Aortic smooth muscle cell (primary cell): ENCODE measurements around the gene CHRND. TPM values are rescaled to one million over a fixed set of nuclear protein-coding genes. Genes with fewer than 3 reads are reported as not detected.

Experiments
- total RNA-seq: library from RNA; depleted of rRNA; stranded (reverse); fragments of >200 nt; gene quantifications from 2 replicates; pipeline ENCODE4 v1.2.3, GENCODE V29; 2014

Gene CHRND
- not detected in 2 replicates for total RNA-seq

DNA sequence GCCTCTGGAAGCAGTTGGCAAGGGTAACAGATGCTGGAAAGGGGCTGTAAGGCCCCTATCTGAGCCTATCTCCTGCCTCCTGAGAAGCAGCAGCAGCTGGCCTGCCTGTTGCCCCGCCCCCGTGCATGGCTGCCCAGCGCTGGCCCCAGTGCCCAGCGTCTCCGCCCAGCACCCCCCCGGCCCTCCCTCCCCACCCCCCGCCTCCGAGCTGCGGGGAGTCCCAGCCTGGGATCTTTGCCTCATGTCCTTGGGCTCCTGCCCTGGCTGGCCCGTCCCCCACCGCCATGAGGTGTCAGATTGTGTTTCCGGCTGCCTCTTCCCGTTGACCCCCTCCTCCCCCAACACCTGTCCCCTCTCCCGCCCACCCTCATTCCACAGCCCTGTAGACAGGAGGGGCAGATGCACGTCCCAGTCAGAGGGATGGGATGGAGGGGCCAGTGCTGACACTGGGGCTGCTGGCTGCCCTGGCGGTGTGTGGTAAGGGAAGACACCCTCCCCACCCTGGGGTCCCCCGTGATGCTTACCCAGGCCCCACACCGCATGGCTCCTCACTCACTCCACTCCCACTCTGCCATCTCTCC lies at the start of gene CHRND:
TSS of gene CHRND (plus strand) at position 370 of the 581 bp plus-strand sequence. CDS start at position 426, 56 bp downstream.

DNA sequence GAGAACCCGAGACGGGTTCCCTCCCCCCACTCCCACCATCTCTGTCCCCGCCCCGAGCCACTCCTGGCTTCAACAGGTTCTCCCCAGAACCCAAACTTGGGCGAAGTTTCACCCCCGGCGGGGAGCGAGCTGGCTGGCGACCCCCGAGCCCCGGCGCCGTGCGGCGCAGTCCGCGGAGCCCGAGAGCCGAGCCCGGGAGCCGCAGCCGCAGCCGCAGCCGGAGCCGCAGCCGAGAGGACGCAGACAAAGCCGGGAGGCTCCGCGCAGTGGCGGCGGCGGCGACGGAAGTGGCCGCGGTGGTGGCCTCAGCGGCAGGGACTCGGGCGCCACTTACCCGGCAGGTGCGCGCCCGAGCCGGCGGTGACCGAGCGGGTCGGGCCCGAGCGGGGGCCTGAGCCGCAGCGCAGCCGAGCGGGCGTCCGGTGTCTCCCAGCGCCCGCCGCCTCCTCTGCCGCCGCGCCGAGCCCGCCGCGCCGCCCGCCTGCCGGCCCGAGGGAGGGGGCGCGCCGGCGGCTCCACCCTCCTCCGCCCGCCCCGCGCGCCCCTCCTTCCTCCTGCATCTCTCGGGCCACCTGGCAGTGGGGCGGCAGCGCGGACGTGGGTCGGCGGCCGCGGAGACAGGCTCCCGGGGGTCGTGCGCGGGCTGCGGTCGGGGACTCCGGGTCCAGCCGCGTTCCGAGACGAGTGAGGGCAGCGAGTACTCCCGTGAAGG lies 38.4 kb upstream of the CHRND start, which contains the start of gene ECEL1:
TSS of gene ECEL1 (minus strand) at position 450 of the 712 bp plus-strand sequence. CDS start 1,181 bp downstream, outside the sequence.

DNA sequence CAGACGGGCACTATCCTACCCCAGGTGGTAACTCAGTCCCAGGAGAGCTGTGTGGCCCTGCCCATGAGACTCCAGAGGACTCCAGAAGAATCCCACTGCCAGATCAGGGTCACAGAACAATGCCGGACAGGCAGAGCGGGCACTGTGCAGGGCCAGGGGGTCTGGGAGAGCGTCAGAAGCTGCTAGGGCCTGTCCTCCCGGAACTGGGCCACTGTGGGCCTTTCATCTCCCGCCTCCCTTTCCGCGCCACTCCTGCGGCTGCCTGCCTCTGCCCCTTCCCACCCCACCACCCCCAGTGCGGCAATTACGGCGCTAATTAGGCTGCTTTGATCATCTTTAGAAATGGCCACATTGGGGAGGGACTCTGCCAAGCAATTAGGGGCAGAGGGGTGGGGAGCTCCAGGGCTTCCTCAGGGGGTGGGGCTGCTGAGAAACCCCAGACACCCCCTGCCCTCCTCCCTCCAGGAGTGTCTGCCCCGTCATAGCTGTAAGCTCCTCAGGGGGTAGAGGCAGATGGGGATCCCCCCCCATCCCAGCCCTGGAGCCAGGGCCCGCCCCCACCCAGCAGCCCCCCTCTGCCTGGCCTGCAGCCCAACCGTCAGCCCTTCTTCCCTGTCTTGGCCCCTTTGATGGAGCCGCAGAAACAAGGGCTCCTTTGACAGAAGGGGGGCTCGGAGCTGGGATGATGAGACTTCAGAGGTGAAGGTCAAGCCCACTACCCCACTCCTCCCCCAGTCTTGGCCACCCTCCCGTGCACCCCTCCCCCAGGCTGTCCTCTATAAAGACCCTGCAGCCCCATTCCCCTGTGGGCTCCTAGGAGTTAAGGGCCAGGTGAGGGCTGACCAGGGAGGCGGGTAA lies 6.2 kb upstream of the CHRND start, which contains the start of gene PRSS56:
TSS of gene PRSS56 (plus strand) at position 808 of the 858 bp plus-strand sequence. CDS start 211 bp downstream, outside the sequence.

GRCh38 chr2:232539298-232540231 lies 13.6 kb downstream of the CHRND start, which contains the start of gene CHRNG:
Gene CHRNG (plus strand): TSS chr2:232539692. CDS start chr2:232539748, 56 bp downstream.

GRCh38 chr2:232550354-232551249 lies 24.6 kb downstream of the CHRND start, which contains the start of the genes EIF4E2 and TIGD1:
Gene EIF4E2 (plus strand): TSS chr2:232550689. CDS start chr2:232550725, 36 bp downstream.
Gene TIGD1 (minus strand): TSS chr2:232550557. CDS start chr2:232549882, 675 bp downstream.

Other genes starting within 250 kb of the CHRND start
- not detected in 2 replicates for gene ALPP, start 147.4 kb upstream of the CHRND start, total RNA-seq
- not detected in 2 replicates for gene ALPG, start 119.3 kb upstream of the CHRND start, total RNA-seq
- not detected in 2 replicates for gene ALPI, start 70.0 kb upstream of the CHRND start, total RNA-seq
- not detected in 2 replicates for gene ECEL1, start 38.3 kb upstream of the CHRND start, total RNA-seq
- not detected in 2 replicates for gene PRSS56, start 5.8 kb upstream of the CHRND start, total RNA-seq
- not detected in 2 replicates for gene CHRNG, start 13.5 kb downstream of the CHRND start, total RNA-seq
- 2.5 TPM in 2 replicates for gene TIGD1, start 24.4 kb downstream of the CHRND start, total RNA-seq
- gene EIF4E2, start 24.5 kb downstream of the CHRND start, total RNA-seq: 145 and 156 TPM in 2 replicates
- 1.1 and 5.5 TPM in 2 replicates for gene EFHD1, start 107.4 kb downstream of the CHRND start, total RNA-seq
- gene GIGYF2, start 171.2 kb downstream of the CHRND start, total RNA-seq: 59.0 and 63.9 TPM in 2 replicates